ENCODE data around the gene MYL7. TPM values are rescaled to one million over a fixed set of nuclear protein-coding genes. Genes with fewer than 3 reads are reported as not detected.
A peak's percentile ranks its signal among the peaks of the same experiment; 100 is the strongest.

Gene MYL7
- total and polyA plus RNA-seq, 9 of the 15 experiments (the other 6 are each of a cell fraction or from before 2014, with no cell fraction given) = not detected

DNA sequence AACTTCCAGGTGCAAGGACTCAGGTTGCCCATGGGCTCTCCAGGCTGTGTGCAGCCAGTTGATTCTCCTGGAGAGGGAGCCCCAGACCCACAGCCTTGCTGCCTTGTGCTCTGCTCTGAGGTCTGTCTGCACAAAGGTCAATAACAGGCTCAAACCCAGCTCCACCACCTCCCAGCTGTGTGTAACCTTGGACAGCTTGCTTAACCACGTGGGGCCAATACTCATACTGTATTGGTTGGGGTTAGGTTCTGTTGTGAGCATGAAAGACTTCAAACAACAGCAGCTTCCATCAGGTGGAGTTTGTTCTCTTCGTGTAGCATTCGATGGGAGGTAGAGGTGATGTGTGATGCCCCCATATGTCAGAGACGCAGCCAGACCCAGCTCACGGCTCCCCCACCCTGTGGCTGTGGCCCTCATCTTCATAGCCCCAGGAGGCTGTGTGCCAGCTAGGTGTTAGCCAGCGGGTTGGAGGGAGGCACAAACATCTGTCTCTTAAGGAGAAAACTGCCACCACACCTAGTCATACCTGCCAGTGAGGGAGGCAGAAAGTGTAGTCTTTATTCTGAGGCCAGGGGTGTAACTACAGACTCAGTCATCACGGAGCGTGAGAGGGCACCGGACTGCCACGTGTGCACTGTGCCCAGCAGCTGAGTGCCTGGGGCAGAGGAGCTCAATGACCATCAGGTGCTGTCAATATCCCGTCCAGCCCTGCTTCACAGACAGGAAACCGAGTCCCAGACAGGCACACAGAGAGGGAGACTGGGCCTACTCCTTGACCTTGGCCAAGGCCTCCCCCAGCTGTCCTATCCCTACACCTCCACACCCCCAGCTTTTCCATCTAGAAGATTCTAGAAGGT lies 9.7 kb downstream of the MYL7 start (continued):
- TF ChIP-seq, protein P1, sequence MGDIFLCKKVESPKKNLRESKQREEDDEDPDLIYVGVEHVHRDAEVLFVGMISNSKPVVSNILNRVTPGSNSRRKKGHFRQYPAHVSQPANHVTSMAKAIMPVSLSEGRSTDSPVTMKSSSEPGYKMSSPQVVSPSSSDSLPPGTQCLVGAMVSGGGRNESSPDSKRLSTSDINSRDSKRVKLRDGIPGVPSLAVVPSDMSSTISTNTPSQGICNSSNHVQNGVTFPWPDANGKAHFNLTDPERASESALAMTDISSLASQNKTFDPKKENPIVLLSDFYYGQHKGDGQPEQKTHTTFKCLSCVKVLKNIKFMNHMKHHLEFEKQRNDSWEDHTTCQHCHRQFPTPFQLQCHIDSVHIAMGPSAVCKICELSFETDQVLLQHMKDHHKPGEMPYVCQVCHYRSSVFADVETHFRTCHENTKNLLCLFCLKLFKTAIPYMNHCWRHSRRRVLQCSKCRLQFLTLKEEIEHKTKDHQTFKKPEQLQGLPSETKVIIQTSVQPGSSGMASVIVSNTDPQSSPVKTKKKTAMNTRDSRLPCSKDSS (IDR thresholded peaks at IDR 0.05; ENCODE audit: low read depth, partially characterized antibody) = no peak
- TF ChIP-seq PTBP1 (IDR thresholded peaks at IDR 0.05; ENCODE audit: low read depth, low read length) = no peak
- TF ChIP-seq CREM (IDR thresholded peaks at IDR 0.05; ENCODE audit: low read depth) = peak; percentile 11; the same call in 1 of the 2 replicates
- TF ChIP-seq, protein P2, sequence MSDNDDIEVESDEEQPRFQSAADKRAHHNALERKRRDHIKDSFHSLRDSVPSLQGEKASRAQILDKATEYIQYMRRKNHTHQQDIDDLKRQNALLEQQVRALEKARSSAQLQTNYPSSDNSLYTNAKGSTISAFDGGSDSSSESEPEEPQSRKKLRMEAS (CRISPR knock-in tag; IDR thresholded peaks at IDR 0.05) = peak; percentile 38; the same call in 1 of the 2 replicates
- no peak for TF ChIP-seq ZNF395 (CRISPR knock-in tag; IDR thresholded peaks at IDR 0.05)
- TF ChIP-seq, protein P3, sequence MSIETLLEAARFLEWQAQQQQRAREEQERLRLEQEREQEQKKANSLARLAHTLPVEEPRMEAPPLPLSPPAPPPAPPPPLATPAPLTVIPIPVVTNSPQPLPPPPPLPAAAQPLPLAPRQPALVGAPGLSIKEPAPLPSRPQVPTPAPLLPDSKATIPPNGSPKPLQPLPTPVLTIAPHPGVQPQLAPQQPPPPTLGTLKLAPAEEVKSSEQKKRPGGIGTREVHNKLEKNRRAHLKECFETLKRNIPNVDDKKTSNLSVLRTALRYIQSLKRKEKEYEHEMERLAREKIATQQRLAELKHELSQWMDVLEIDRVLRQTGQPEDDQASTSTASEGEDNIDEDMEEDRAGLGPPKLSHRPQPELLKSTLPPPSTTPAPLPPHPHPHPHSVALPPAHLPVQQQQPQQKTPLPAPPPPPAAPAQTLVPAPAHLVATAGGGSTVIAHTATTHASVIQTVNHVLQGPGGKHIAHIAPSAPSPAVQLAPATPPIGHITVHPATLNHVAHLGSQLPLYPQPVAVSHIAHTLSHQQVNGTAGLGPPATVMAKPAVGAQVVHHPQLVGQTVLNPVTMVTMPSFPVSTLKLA (conservative IDR thresholded peaks at IDR 0.05) = no peak
- no peak for TF ChIP-seq KLF6 (CRISPR knock-in tag; IDR thresholded peaks at IDR 0.05; ENCODE audit: borderline replicate concordance)
- no peak for TF ChIP-seq TSC22D4 (tag; IDR thresholded peaks at IDR 0.05)
- no peak for TF ChIP-seq ZNF830 (CRISPR knock-in tag; IDR thresholded peaks at IDR 0.05)
- no peak for TF ChIP-seq CREBBP (IDR thresholded peaks at IDR 0.05; ENCODE audit: low read depth, low read length)
- TF ChIP-seq NR0B1 (IDR thresholded peaks at IDR 0.05; ENCODE audit: partially characterized antibody) = no peak
- TF ChIP-seq, protein P4, sequence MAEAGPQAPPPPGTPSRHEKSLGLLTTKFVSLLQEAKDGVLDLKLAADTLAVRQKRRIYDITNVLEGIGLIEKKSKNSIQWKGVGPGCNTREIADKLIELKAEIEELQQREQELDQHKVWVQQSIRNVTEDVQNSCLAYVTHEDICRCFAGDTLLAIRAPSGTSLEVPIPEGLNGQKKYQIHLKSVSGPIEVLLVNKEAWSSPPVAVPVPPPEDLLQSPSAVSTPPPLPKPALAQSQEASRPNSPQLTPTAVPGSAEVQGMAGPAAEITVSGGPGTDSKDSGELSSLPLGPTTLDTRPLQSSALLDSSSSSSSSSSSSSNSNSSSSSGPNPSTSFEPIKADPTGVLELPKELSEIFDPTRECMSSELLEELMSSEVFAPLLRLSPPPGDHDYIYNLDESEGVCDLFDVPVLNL (CRISPR knock-in tag; IDR thresholded peaks at IDR 0.05; ENCODE audit: low read depth) = peak; percentile 42; the same call in 1 of the 2 replicates
- TF ChIP-seq, protein P5, sequence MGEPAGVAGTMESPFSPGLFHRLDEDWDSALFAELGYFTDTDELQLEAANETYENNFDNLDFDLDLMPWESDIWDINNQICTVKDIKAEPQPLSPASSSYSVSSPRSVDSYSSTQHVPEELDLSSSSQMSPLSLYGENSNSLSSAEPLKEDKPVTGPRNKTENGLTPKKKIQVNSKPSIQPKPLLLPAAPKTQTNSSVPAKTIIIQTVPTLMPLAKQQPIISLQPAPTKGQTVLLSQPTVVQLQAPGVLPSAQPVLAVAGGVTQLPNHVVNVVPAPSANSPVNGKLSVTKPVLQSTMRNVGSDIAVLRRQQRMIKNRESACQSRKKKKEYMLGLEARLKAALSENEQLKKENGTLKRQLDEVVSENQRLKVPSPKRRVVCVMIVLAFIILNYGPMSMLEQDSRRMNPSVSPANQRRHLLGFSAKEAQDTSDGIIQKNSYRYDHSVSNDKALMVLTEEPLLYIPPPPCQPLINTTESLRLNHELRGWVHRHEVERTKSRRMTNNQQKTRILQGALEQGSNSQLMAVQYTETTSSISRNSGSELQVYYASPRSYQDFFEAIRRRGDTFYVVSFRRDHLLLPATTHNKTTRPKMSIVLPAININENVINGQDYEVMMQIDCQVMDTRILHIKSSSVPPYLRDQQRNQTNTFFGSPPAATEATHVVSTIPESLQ (CRISPR knock-in tag; IDR thresholded peaks at IDR 0.05) = no peak
- TF ChIP-seq ZNF184 (CRISPR knock-in tag; IDR thresholded peaks at IDR 0.05) = no peak
